ENCODE results near the gene LTBP4. TPM values are rescaled to one million over a fixed set of nuclear protein-coding genes. Genes with fewer than 3 reads are reported as not detected.

Gene LTBP4
- total and polyA plus RNA-seq, 2 donors (not counting 1 experiment from before 2014, with no cell fraction given): 81.2 to 105 TPM

DNA sequence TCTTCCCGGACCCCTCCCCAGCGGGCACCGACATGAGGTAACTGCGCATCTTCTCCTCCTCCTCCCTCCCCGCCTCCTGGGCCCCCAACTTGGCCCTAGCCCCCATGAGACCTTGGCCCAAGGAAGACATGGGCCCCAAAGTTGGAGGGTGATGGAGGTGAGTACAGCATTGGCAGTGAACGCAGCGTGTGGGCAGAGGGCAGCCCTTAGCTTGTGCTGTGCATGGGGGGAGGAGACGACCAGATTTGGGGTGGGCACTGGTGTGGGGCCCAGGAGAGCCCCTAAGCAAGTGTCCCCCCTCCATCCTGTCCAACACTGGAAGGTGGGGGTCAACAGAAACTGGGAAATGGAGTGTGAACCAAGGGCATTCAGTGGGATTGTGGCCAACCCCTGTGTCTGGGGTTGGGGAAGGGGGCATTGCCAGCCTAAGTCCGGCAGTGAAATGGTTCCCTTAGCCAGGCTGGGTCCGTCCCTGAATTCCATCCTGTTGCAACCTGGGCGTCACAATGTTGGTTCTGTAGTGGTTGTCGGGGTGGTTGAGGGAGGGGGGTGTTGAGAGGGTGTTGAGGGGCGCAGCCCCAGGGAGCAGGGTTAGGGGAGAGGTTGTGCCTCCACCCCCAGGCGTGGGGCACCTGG, 65.8 kb downstream of the LTBP4 start:
- Histone ChIP-seq H2AFZ (ENCODE audit: insufficient read depth, low read depth, low read length, poor library complexity, severe bottlenecking) (no peak overlapping the region), H3K36me3 (replicated peaks in 1 of 2; ENCODE audit: control extremely low read depth in 1 of 2, control insufficient read depth in 1 of 2, extremely low read depth in 1 of 2, insufficient read depth in 2 of 2, low read length in 1 of 2) (peaks cover 2 to 14% of the 10 kb centered on the region in 2 experiments), H3K4me3 (ENCODE audit: control extremely low read depth in 1 of 5, extremely low read depth in 1 of 5, insufficient read depth in 1 of 5, low read depth in 2 of 5, low read length in 4 of 5) (no peak overlapping the region), H3K4me2 (replicated peaks; ENCODE audit: low read depth, low read length, poor library complexity, severe bottlenecking) (no peak overlapping the region), H3K27me3 (replicated peaks in 1 of 4; ENCODE audit: control extremely low read depth in 1 of 4, control insufficient read depth in 3 of 4, insufficient read depth in 4 of 4, low read length in 3 of 4) (no peaks in the 10 kb centered on the region), H4K20me1 (ENCODE audit: control insufficient read depth, insufficient read depth, low read length, poor library complexity, severe bottlenecking) (no peaks in the 10 kb centered on the region), H3K79me2 (ENCODE audit: control insufficient read depth, insufficient read depth, low read length) (no peaks in the 10 kb centered on the region), H3K27ac (ENCODE audit: low read length in 2 of 2) (no peak overlapping the region), H3K9me3 (ENCODE audit: control extremely low read depth in 1 of 3, control insufficient read depth in 2 of 3, insufficient read depth in 1 of 3, low read length in 2 of 3) (peaks cover 0 to 2% (median 0%) of the 10 kb centered on the region in 3 donors), H3K9ac (ENCODE audit: low read length) (no peak overlapping the region), H3K4me1 (ENCODE audit: control insufficient read depth in 2 of 2, insufficient read depth in 2 of 2, low read length in 2 of 2) (peaks cover 11 to 15% of the 10 kb centered on the region in 2 donors)
- peaks cover 17% of the 10 kb centered on the region for H3K4me1 Mint-ChIP-seq
- no peak for TF ChIP-seq EZH2 (IDR thresholded peaks at IDR 0.05; ENCODE audit: borderline replicate concordance, insufficient read depth, low read depth, low read length, poor library complexity, severe bottlenecking)
- TF ChIP-seq, protein P1, sequence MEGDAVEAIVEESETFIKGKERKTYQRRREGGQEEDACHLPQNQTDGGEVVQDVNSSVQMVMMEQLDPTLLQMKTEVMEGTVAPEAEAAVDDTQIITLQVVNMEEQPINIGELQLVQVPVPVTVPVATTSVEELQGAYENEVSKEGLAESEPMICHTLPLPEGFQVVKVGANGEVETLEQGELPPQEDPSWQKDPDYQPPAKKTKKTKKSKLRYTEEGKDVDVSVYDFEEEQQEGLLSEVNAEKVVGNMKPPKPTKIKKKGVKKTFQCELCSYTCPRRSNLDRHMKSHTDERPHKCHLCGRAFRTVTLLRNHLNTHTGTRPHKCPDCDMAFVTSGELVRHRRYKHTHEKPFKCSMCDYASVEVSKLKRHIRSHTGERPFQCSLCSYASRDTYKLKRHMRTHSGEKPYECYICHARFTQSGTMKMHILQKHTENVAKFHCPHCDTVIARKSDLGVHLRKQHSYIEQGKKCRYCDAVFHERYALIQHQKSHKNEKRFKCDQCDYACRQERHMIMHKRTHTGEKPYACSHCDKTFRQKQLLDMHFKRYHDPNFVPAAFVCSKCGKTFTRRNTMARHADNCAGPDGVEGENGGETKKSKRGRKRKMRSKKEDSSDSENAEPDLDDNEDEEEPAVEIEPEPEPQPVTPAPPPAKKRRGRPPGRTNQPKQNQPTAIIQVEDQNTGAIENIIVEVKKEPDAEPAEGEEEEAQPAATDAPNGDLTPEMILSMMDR (IDR thresholded peaks at IDR 0.05): no peak
- CTCF ChIA-PET: interaction anchor here (2.1 kb wide), 1 partner anchor 153 kb away, joined by 13 read pairs; no protein-coding TSS in a partner anchor
- POLR2A ChIA-PET: no interaction called here
- no peak for ATAC-seq (ENCODE audit: low read depth)
- H3K27me3 Mint-ChIP-seq: no peaks in the 10 kb centered on the region
- 95% methylated on average over 9 of the region's 14 CpGs for WGBS (ENCODE audit: insufficient coverage)
- intact Hi-C loops (cut with micrococcal nuclease): no loop called here
- DNase-seq: no peak
- peaks cover 2% of the 10 kb centered on the region for H3K9me3 Mint-ChIP-seq (ENCODE audit: insufficient read depth)
- no peak overlapping the region for H3K4me3 Mint-ChIP-seq
- no peak overlapping the region for H3K27ac Mint-ChIP-seq

DNA sequence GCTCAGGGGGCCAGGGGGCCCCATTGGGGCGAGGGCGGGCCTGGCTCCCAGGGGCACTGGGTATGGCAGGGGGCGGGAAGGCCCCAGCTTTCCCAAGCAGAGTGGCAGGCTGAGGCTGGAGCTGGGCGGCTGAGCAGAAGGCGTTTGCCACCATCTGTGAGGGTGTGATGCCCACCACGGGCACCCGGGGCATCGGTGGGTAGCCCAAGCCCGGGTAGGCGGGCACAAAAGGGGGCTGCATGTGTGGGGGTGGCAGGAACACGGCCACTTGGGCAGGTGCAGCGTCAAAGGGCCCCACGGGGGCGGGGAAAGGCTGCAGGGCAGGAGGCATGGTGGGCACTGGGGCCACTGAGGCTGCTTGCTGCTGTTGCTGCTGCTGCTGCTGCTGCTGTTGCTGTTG, 66.4 kb downstream of the LTBP4 start:
- Histone ChIP-seq H3K79me2 (ENCODE audit: control insufficient read depth, insufficient read depth, low read length) (no peaks in the 10 kb centered on the region), H4K20me1 (ENCODE audit: control insufficient read depth, insufficient read depth, low read length, poor library complexity, severe bottlenecking) (no peaks in the 10 kb centered on the region), H2AFZ (ENCODE audit: insufficient read depth, low read depth, low read length, poor library complexity, severe bottlenecking) (no peak overlapping the region), H3K9me3 (ENCODE audit: control extremely low read depth in 1 of 3, control insufficient read depth in 2 of 3, insufficient read depth in 1 of 3, low read length in 2 of 3) (peaks cover 0 to 2% (median 0%) of the 10 kb centered on the region in 3 donors), H3K4me3 (ENCODE audit: control extremely low read depth in 1 of 5, extremely low read depth in 1 of 5, insufficient read depth in 1 of 5, low read depth in 2 of 5, low read length in 4 of 5) (no peak overlapping the region), H3K4me2 (replicated peaks; ENCODE audit: low read depth, low read length, poor library complexity, severe bottlenecking) (no peak overlapping the region), H3K36me3 (replicated peaks in 1 of 2; ENCODE audit: control extremely low read depth in 1 of 2, control insufficient read depth in 1 of 2, extremely low read depth in 1 of 2, insufficient read depth in 2 of 2, low read length in 1 of 2) (peaks cover 2 to 19% of the 10 kb centered on the region in 2 experiments), H3K27me3 (replicated peaks in 1 of 4; ENCODE audit: control extremely low read depth in 1 of 4, control insufficient read depth in 3 of 4, insufficient read depth in 4 of 4, low read length in 3 of 4) (no peaks in the 10 kb centered on the region), H3K9ac (ENCODE audit: low read length) (no peak overlapping the region), H3K27ac (ENCODE audit: low read length in 2 of 2) (no peak overlapping the region), H3K4me1 (ENCODE audit: control insufficient read depth in 2 of 2, insufficient read depth in 2 of 2, low read length in 2 of 2) (peaks cover 7 to 10% of the 10 kb centered on the region in 2 donors)
- 94% methylated on average over 14 of the region's 14 CpGs for WGBS (ENCODE audit: insufficient coverage)
- intact Hi-C loops (cut with micrococcal nuclease): no loop called here
- H3K4me3 Mint-ChIP-seq: no peak overlapping the region
- peaks cover 14% of the 10 kb centered on the region for H3K4me1 Mint-ChIP-seq
- DNase-seq (no peak), ATAC-seq (ENCODE audit: low read depth) (no peak)
- CTCF ChIA-PET: interaction anchor here (0.6 kb wide), 1 partner anchor 85 kb away, joined by 3 read pairs; no protein-coding TSS in a partner anchor
- TF ChIP-seq, protein P1 (IDR thresholded peaks at IDR 0.05): no peak
- no peak for TF ChIP-seq EZH2 (IDR thresholded peaks at IDR 0.05; ENCODE audit: borderline replicate concordance, insufficient read depth, low read depth, low read length, poor library complexity, severe bottlenecking)
- no peaks in the 10 kb centered on the region for H3K27me3 Mint-ChIP-seq
- no peak overlapping the region for H3K27ac Mint-ChIP-seq
- POLR2A ChIA-PET: no interaction called here
- H3K9me3 Mint-ChIP-seq (ENCODE audit: insufficient read depth): peaks cover 2% of the 10 kb centered on the region
